KMS-11 (cell line): ENCODE results near the gene CAND2.

ENCODE experiments used
- H2AFZ ChIP-seq: fragments of 200-600 bp; sonication (generic); 2 replicates; pipeline ENCODE4 v1.6.1; 2016; ENCODE audit warnings: antibody characterized with exemption, mixed run types, low read depth
- H3K27ac ChIP-seq: fragments of 200-600 bp; sonication (generic); 2 replicates; pipeline ENCODE4 v1.6.1; 2016; ENCODE audit warnings: mild to moderate bottlenecking, mixed run types
- H3K27me3 ChIP-seq: fragments of 200-600 bp; sonication (generic); 2 replicates; pipeline ENCODE4 v1.6.1; 2017; ENCODE audit warnings: mild to moderate bottlenecking, low read depth, mixed run types, moderate library complexity; ENCODE audit not compliant: insufficient read depth
- H3K36me3 ChIP-seq: fragments of 200-600 bp; sonication (generic); 2 replicates; pipeline ENCODE4 v1.6.1; 2017; ENCODE audit warnings: mild to moderate bottlenecking, mixed run types; ENCODE audit not compliant: insufficient read depth
- H3K4me1 ChIP-seq: fragments of 200-600 bp; sonication (generic); 2 replicates; pipeline ENCODE4 v1.6.1; 2016; ENCODE audit warnings: mild to moderate bottlenecking, low read depth, mixed run types; ENCODE audit not compliant: poor library complexity, severe bottlenecking
- H3K4me2 ChIP-seq: fragments of 200-600 bp; sonication (generic); 2 replicates; pipeline ENCODE4 v1.7.0; 2016; ENCODE audit warnings: mild to moderate bottlenecking, mixed run types
- H3K4me3 ChIP-seq: fragments of 200-600 bp; sonication (generic); IDR thresholded peaks from 2 replicates; pipeline ENCODE4 v1.6.1; 2017; ENCODE audit warnings: low read depth, low read length, mixed read lengths; ENCODE audit not compliant: insufficient read depth
- H3K79me2 ChIP-seq: fragments of 200-600 bp; sonication (generic); 2 replicates; pipeline ENCODE4 v1.6.1; 2016; ENCODE audit warnings: low read depth, mixed run types; ENCODE audit not compliant: insufficient read depth
- H3K9ac ChIP-seq: fragments of 200-600 bp; sonication (generic); 2 replicates; pipeline ENCODE4 v1.6.1; 2016; ENCODE audit warnings: mild to moderate bottlenecking, mixed run types
- H4K20me1 ChIP-seq: fragments of 200-600 bp; sonication (generic); 2 replicates; pipeline ENCODE4 v1.6.1; 2016; ENCODE audit warnings: mild to moderate bottlenecking, mixed run types; ENCODE audit not compliant: insufficient read depth
- TF ChIP-seq, protein P1 (sequence below): fragments of 200-600 bp; sonication (generic); conservative IDR thresholded peaks from 2 replicates; pipeline ENCODE4 v1.6.1; 2017; ENCODE audit warnings: low read depth, mild to moderate bottlenecking, antibody characterized with exemption, low read length, moderate library complexity, mixed read lengths

CAND2 gene

DNA sequence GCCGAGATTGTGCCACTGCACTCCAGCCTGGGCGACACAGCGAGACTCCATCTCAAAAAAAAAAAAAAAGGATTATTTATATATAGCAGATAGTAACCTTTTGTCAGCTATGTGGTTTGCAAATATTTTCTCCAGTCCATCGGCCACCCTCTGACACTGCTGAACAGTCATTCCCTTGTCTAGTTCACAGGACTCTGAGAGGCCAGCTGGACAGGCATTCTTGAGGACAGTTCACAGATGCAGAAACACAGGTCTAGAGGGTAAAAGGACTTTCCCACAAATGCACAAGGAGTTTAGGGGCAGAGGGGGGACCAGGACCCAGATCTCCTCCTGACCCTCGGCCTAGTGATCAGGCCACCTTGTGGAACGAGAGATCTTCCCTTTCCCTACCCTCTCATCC is 29.9 kb upstream of the CAND2 start:
- Histone ChIP-seq H3K4me3 (no peak overlapping the region), H4K20me1 (no peaks in the 10 kb centered on the region), H3K27ac (no peak overlapping the region), H2AFZ (no peak overlapping the region), H3K79me2 (no peaks in the 10 kb centered on the region), H3K27me3 (no peaks in the 10 kb centered on the region), H3K4me1 (no peaks in the 10 kb centered on the region), H3K4me2 (no peak overlapping the region), H3K9ac (no peak overlapping the region), H3K36me3 (no peaks in the 10 kb centered on the region)
- TF ChIP-seq, protein P1, sequence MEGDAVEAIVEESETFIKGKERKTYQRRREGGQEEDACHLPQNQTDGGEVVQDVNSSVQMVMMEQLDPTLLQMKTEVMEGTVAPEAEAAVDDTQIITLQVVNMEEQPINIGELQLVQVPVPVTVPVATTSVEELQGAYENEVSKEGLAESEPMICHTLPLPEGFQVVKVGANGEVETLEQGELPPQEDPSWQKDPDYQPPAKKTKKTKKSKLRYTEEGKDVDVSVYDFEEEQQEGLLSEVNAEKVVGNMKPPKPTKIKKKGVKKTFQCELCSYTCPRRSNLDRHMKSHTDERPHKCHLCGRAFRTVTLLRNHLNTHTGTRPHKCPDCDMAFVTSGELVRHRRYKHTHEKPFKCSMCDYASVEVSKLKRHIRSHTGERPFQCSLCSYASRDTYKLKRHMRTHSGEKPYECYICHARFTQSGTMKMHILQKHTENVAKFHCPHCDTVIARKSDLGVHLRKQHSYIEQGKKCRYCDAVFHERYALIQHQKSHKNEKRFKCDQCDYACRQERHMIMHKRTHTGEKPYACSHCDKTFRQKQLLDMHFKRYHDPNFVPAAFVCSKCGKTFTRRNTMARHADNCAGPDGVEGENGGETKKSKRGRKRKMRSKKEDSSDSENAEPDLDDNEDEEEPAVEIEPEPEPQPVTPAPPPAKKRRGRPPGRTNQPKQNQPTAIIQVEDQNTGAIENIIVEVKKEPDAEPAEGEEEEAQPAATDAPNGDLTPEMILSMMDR: no peak

DNA sequence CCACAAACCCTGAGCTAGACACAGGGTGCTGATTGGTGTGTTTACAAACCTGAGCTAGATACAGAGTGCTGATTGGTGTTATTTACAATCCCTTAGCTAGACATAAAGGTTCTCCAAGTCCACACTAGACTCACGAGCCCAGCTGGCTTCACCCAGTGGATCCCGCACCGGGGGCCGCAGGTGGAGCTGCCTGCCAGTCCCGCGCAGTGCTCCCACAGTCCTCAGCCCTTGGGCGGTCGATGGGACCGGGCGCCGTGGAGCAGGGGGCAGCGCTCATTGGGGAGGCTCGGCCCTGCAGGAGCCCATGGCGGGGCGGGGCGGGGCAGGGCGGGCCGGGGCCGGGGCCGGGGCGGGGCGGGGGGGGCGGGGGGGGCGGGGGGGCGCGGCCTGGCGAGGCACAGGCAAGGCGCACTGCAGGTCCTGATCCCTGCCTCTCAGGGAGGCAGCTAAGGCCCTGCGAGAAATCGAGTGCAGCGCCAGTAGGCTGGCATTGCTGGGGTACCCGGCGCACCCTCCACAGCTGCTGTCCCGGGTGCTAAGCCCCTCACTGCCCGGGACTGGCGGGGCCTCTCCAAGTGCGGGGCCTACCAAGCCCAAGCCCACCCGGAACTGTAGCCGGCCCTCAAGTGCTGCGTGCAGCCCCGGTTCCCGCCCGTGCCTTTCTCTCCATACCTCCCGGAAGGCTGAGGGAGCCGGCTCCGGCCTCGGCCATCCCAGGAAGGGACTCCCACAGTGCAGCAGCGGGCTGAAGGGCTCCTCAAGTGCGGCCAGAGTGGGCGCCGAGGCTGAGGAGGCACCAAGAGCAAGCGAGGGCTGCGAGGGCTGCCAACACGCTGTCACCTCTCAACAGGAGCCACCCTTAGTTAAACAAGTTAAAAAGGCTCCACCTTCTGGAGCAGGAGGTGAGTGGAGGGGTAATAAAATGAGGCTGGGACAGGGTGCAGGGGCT is 27.6 kb upstream of the CAND2 start:
- Histone ChIP-seq H3K27me3 (no peaks in the 10 kb centered on the region), H3K27ac (no peak overlapping the region), H2AFZ (no peak overlapping the region), H3K4me3 (no peak overlapping the region), H3K36me3 (no peaks in the 10 kb centered on the region), H3K4me2 (no peak overlapping the region), H4K20me1 (no peaks in the 10 kb centered on the region), H3K79me2 (no peaks in the 10 kb centered on the region), H3K9ac (no peak overlapping the region), H3K4me1 (no peaks in the 10 kb centered on the region)
- TF ChIP-seq, protein P1: no peak

DNA sequence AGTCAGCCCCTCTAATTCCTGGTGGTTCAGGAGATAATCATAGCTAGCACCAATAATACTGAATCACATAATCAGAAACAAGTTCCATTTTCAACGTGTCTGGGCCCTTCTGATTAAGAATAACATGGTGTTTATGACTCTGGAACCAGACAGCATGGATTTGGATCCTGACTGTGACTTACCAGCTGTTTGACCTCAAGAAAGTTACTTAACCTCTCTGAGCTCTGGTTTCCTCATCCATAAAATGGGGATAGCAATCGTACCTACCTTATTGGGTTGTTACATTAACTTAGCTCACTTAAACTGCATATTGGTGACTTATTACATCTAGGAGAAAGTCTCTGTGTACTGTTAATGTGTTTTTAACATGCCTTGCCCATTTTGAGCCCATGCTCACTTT is 26.7 kb upstream of the CAND2 start:
- Histone ChIP-seq H2AFZ (no peak overlapping the region), H3K36me3 (no peaks in the 10 kb centered on the region), H3K4me1 (no peaks in the 10 kb centered on the region), H3K27ac (no peak overlapping the region), H3K27me3 (no peaks in the 10 kb centered on the region), H3K4me2 (no peak overlapping the region), H3K4me3 (no peak overlapping the region), H3K79me2 (no peaks in the 10 kb centered on the region), H3K9ac (no peak overlapping the region), H4K20me1 (no peaks in the 10 kb centered on the region)
- TF ChIP-seq, protein P1: no peak

DNA sequence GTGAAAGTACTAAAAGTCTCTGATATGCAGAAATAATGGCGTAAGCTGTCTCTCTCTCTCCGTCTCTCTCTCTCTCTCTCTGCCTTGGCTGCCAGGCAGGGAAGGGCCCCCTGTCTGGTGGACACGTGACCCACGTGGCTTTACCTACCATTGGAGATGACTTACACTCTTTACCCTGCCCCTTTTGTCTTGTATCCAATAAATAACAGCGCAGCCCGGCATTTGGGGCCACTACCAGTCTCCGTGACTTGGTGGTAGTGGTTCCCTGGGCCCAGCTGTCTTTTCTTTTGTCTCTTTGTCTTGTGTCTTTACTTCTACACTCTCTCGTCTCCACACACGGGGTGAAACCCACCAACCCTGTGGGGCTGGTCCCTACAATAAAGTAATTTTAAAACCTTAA is 25.2 kb upstream of the CAND2 start:
- H3K27ac ChIP-seq: no peak overlapping the region
- H3K4me2 ChIP-seq: no peak overlapping the region
- TF ChIP-seq, protein P1: no peak
- H4K20me1 ChIP-seq: no peaks in the 10 kb centered on the region
- no peak overlapping the region for H2AFZ ChIP-seq
- no peaks in the 10 kb centered on the region for H3K27me3 ChIP-seq
- H3K9ac ChIP-seq: no peak overlapping the region
- no peaks in the 10 kb centered on the region for H3K4me1 ChIP-seq
- H3K4me3 ChIP-seq: no peak overlapping the region
- H3K36me3 ChIP-seq: no peaks in the 10 kb centered on the region
- no peaks in the 10 kb centered on the region for H3K79me2 ChIP-seq
